SU-DHL-6 (cell line): ENCODE data around the gene PRDX1.

Experiments
- H2AFZ ChIP-seq: fragments of 200-600 bp; sonication (generic); 2 replicates; pipeline ENCODE4 v1.6.1; 2014; ENCODE audit warnings: low read depth, mild to moderate bottlenecking, moderate library complexity, mixed read lengths, antibody characterized with exemption, low read length; ENCODE audit not compliant: severe bottlenecking
- H3F3A ChIP-seq: fragments of 200-600 bp; shearing (Covaris generic); 2 replicates; pipeline ENCODE4 v1.6.0; 2016; ENCODE audit warnings: antibody characterized with exemption, mild to moderate bottlenecking; ENCODE audit not compliant: insufficient read depth
- H3K27ac ChIP-seq: fragments of 200-600 bp; sonication (generic); 2 replicates; pipeline ENCODE4 v1.5.1; 2016; ENCODE audit warnings: low read depth, mild to moderate bottlenecking, low read length, moderate library complexity, mixed read lengths
- H3K27me3 ChIP-seq: fragments of 200-600 bp; sonication (generic), shearing (Covaris generic); 2 replicates; pipeline ENCODE4 v1.6.0; 2014; ENCODE audit warnings: mild to moderate bottlenecking, low read length
- H3K36me3 ChIP-seq: fragments of 200-600 bp; sonication (generic); 2 replicates; pipeline ENCODE4 v1.6.1; 2014; ENCODE audit warnings: mild to moderate bottlenecking, low read length, mixed read lengths
- H3K4me2 ChIP-seq: fragments of 300-600, 200-600 bp; shearing (Covaris generic), sonication (generic); 2 replicates; pipeline ENCODE4 v1.6.0; 2014; ENCODE audit warnings: low read length, low read depth, mild to moderate bottlenecking; ENCODE audit not compliant: poor library complexity, severe bottlenecking
- H3K4me3 ChIP-seq: fragments of 200-600 bp; sonication (generic); 2 replicates; pipeline ENCODE4 v1.5.1; 2014; ENCODE audit warnings: antibody characterized with exemption, low read length, mild to moderate bottlenecking, mixed read lengths; ENCODE audit not compliant: insufficient read depth, poor library complexity, severe bottlenecking
- H3K79me2 ChIP-seq: fragments of 200-600 bp; sonication (generic); 2 replicates; pipeline ENCODE4 v1.6.1; 2014; ENCODE audit warnings: mild to moderate bottlenecking, low read length, moderate library complexity; ENCODE audit not compliant: insufficient read depth
- H3K9ac ChIP-seq: fragments of 200-600 bp; sonication (generic); 2 replicates; pipeline ENCODE4 v1.7.0; 2014; ENCODE audit warnings: mild to moderate bottlenecking, low read length
- H3K9me2 ChIP-seq: fragments of 200-600 bp; sonication (generic); replicated peaks from 2 replicates; pipeline ENCODE4 v1.6.1; 2014; ENCODE audit warnings: low read length; ENCODE audit not compliant: insufficient read depth
- H3K9me3 ChIP-seq: fragments of 200-600 bp; sonication (generic); 2 replicates; pipeline ENCODE4 v1.6.1; 2014; ENCODE audit warnings: low read length, mixed read lengths; ENCODE audit not compliant: insufficient read depth
- H4K20me1 ChIP-seq: fragments of 200-600 bp; sonication (generic); 2 replicates; pipeline ENCODE4 v1.6.1; 2014; ENCODE audit warnings: low read depth, mild to moderate bottlenecking, antibody characterized with exemption, low read length, moderate library complexity, mixed read lengths
- EZH2phosphoT487 ChIP-seq: fragments of 200-600 bp; sonication (generic), shearing (Covaris generic); conservative IDR thresholded peaks from 2 replicates; pipeline ENCODE4 v1.6.1; 2018; ENCODE audit warnings: mild to moderate bottlenecking, antibody characterized with exemption, low read length, moderate library complexity, mixed read lengths
- TF ChIP-seq, protein P1 (sequence below): fragments of 200-600 bp; sonication (generic); IDR thresholded peaks from one replicate; pipeline ENCODE4 v1.5.1; 2017; ENCODE audit warnings: antibody characterized with exemption, mild to moderate bottlenecking, low read length, moderate library complexity; ENCODE audit not compliant: insufficient read depth, poor library complexity, severe bottlenecking

Gene PRDX1

DNA sequence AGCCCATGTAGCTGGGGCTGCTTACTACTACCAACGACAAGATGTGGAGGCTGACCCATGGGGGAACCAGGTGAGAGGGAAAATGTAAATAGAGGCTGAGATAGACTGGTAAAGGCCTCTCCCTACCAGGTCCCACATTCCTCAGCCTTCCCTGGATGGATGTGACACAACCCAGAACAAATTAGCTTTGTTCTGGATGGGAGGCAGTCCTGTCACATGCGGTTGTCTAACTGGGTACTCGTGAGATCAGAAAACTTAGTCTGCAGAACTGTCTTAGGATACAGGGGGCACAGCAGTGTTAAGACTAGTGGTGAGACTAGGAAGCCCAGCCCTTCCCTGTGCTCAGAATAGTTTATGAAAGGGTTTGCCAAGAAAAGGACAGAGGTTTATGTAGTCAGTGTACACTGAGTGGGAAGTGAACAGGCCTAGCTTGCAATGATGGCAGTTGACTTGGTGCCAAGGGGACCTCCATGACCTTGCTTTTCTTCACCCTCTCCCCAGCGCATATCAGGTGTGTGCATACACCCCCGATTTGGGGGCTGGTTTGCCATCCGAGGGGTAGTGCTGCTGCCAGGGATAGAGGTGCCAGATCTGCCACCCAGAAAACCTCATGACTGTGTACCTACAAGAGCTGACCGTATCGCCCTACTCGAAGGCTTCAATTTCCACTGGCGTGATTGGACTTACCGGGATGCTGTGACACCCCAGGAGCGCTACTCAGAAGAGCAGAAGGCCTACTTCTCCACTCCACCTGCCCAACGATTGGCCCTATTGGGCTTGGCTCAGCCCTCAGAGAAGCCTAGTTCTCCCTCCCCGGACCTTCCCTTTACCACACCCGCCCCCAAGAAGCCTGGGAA, 13.2 kb downstream of the PRDX1 start:
- Histone ChIP-seq H3K27me3 (no peaks in the 10 kb centered on the region), H3K4me2 (no peak overlapping the region), H3F3A (peaks cover 29% of the 10 kb centered on the region), H3K36me3 (peaks cover 15% of the 10 kb centered on the region), H3K27ac (no peak overlapping the region), H4K20me1 (no peaks in the 10 kb centered on the region), H3K9ac (no peak overlapping the region), H3K4me3 (no peak overlapping the region), H3K9me2 (no peaks in the 10 kb centered on the region), H3K9me3 (no peaks in the 10 kb centered on the region), H3K79me2 (no peaks in the 10 kb centered on the region), H2AFZ (no peak overlapping the region)
- TF ChIP-seq EZH2phosphoT487 = no peak
- TF ChIP-seq, protein P1, sequence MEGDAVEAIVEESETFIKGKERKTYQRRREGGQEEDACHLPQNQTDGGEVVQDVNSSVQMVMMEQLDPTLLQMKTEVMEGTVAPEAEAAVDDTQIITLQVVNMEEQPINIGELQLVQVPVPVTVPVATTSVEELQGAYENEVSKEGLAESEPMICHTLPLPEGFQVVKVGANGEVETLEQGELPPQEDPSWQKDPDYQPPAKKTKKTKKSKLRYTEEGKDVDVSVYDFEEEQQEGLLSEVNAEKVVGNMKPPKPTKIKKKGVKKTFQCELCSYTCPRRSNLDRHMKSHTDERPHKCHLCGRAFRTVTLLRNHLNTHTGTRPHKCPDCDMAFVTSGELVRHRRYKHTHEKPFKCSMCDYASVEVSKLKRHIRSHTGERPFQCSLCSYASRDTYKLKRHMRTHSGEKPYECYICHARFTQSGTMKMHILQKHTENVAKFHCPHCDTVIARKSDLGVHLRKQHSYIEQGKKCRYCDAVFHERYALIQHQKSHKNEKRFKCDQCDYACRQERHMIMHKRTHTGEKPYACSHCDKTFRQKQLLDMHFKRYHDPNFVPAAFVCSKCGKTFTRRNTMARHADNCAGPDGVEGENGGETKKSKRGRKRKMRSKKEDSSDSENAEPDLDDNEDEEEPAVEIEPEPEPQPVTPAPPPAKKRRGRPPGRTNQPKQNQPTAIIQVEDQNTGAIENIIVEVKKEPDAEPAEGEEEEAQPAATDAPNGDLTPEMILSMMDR = no peak

DNA sequence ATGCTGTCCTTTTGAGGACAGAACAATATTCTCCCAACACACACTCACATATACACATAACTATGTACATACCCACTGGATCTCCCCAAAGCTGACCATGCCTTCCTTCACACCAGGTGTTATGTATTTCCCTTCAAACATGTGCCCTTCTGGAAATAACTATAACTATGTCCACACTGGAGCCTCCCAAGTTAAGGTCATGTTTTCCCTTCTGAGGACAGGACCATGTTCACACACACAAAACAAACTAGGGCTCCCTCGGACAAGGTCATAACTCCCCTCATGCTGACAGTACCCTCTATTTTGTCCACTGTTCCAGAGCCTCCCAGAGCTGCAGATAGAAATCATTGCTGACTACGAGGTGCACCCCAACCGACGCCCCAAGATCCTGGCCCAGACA, 13.8 kb downstream of the PRDX1 start:
- no peaks in the 10 kb centered on the region for H3K27me3 ChIP-seq
- no peak overlapping the region for H3K27ac ChIP-seq
- no peak overlapping the region for H3K4me2 ChIP-seq
- no peaks in the 10 kb centered on the region for H3K9me2 ChIP-seq
- no peak overlapping the region for H2AFZ ChIP-seq
- H3K36me3 ChIP-seq = peaks cover 11% of the 10 kb centered on the region
- no peak overlapping the region for H3K9ac ChIP-seq
- no peak overlapping the region for H3K4me3 ChIP-seq
- H3F3A ChIP-seq = peaks cover 25% of the 10 kb centered on the region
- H3K79me2 ChIP-seq = no peaks in the 10 kb centered on the region
- H3K9me3 ChIP-seq = no peaks in the 10 kb centered on the region
- TF ChIP-seq, protein P1 = no peak
- no peak for TF ChIP-seq EZH2phosphoT487
- no peaks in the 10 kb centered on the region for H4K20me1 ChIP-seq

DNA sequence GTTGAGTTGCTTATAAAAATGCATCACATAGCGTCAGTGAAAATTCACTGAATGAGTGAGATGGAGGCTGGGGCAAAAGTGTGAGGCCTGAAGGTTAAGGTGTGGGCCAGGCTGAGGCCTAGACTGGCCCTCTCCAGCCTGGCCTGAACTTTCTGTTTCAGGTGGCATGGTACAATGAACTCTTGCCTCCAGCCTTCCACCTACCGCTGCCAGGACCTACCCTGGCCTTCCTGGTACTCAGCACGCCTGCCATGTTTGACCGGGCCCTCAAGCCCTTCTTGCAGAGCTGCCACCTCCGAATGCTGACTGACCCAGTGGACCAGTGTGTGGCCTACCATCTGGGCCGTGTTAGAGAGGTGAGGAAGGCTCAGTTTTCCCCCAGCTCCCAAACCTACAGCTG, 14.5 kb downstream of the PRDX1 start:
- H3K9me2 ChIP-seq = no peaks in the 10 kb centered on the region
- H3K79me2 ChIP-seq = no peaks in the 10 kb centered on the region
- no peak overlapping the region for H3K4me3 ChIP-seq
- no peak overlapping the region for H3K27ac ChIP-seq
- H3F3A ChIP-seq = peaks cover 19% of the 10 kb centered on the region
- no peaks in the 10 kb centered on the region for H3K9me3 ChIP-seq
- H2AFZ ChIP-seq = no peak overlapping the region
- no peak overlapping the region for H3K4me2 ChIP-seq
- H3K36me3 ChIP-seq = peaks cover 11% of the 10 kb centered on the region
- H3K9ac ChIP-seq = no peak overlapping the region
- no peaks in the 10 kb centered on the region for H3K27me3 ChIP-seq
- H4K20me1 ChIP-seq = no peaks in the 10 kb centered on the region
- no peak for TF ChIP-seq EZH2phosphoT487
- TF ChIP-seq, protein P1 = no peak
